ENCODE measurements around the gene PYY. TPM values are rescaled to one million over a fixed set of nuclear protein-coding genes. Genes with fewer than 3 reads are reported as not detected.
"Not testable (repeated sequence)": the region's sequence is repeated elsewhere in the genome, so short reads cannot be mapped to it uniquely, and the experiment has no call there.

Gene PYY
- total RNA-seq, 4 donors from 2014 or later, result not detected

DNA sequence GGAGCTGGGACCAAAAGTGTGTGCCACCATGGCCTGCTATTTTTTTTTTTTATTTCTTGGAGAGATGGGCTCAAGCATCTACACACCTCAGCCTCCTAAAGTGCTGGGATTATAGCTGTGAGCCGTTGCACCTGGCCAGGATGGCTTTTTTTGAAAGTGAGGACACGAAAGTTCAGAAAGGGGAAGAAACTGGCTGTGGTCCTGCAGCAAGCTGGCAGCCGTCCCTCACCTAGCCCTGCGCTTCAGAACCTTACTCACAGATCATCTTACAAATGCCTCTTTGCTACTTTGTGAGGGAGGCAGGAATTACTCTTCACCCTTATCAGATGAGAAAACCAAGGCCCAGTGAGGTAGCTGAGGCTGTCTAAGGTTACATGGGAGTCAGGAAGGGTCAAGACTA, 7.0 kb downstream of the PYY start:
- TF ChIP-seq, protein P1, sequence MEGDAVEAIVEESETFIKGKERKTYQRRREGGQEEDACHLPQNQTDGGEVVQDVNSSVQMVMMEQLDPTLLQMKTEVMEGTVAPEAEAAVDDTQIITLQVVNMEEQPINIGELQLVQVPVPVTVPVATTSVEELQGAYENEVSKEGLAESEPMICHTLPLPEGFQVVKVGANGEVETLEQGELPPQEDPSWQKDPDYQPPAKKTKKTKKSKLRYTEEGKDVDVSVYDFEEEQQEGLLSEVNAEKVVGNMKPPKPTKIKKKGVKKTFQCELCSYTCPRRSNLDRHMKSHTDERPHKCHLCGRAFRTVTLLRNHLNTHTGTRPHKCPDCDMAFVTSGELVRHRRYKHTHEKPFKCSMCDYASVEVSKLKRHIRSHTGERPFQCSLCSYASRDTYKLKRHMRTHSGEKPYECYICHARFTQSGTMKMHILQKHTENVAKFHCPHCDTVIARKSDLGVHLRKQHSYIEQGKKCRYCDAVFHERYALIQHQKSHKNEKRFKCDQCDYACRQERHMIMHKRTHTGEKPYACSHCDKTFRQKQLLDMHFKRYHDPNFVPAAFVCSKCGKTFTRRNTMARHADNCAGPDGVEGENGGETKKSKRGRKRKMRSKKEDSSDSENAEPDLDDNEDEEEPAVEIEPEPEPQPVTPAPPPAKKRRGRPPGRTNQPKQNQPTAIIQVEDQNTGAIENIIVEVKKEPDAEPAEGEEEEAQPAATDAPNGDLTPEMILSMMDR (IDR thresholded peaks at IDR 0.05), result no peak
- no peak for DNase-seq (ENCODE audit: low spot score)
- ATAC-seq (ENCODE audit: low FRiP score), result no peak

GRCh38 chr17:43945074-43945829, 8.5 kb downstream of the PYY start:
- no peak for ATAC-seq (ENCODE audit: low FRiP score)
- DNase-seq (ENCODE audit: low spot score), result no peak
- TF ChIP-seq, protein P1 (IDR thresholded peaks at IDR 0.05), result no peak

- ATAC-seq (ENCODE audit: low FRiP score) (no peak), DNase-seq (ENCODE audit: low spot score) (no peak)
- TF ChIP-seq, protein P1 (IDR thresholded peaks at IDR 0.05), result no peak
These were observed 11.6 kb downstream of the PYY start, which contains the start of gene PPY for GRCh38 chr17:43942051-43942685. TSS of gene PPY (minus strand) at chr17:43942476. CDS start at chr17:43941654, 822 bp downstream.

GRCh38 chr17:43940630-43941029, 13.1 kb downstream of the PYY start:
- TF ChIP-seq, protein P1 (IDR thresholded peaks at IDR 0.05), result no peak
- ATAC-seq (ENCODE audit: low FRiP score), result no peak
- DNase-seq (ENCODE audit: low spot score), result no peak

GRCh38 chr17:43939886-43940285, 13.9 kb downstream of the PYY start:
- ATAC-seq (ENCODE audit: low FRiP score), result no peak
- no peak for DNase-seq (ENCODE audit: low spot score)
- TF ChIP-seq, protein P1 (IDR thresholded peaks at IDR 0.05), result no peak

DNA sequence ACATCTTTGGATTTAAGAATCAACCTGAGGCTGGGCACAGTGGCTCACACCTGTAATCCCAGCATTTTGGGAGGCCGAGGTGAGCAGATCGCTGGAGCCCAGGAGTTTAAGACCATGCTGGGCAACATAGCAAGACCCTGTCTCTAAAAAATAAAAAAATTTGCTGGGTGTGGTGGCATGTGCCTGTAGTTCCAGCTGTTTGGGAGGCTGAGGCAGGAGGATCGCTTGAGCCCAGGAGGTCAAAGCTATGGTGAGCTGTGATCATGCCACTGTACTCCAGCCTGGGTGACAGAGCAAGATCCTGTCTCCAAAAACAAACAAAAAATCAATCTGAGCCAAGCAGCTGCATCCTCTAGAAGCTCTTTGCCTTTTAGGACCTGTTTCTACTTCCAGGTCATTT, 14.3 kb downstream of the PYY start:
- DNase-seq (ENCODE audit: low spot score), result not testable (repeated sequence)

GRCh38 chr17:43938838-43939182, 14.9 kb downstream of the PYY start:
- TF ChIP-seq, protein P1 (IDR thresholded peaks at IDR 0.05), result no peak
- ATAC-seq (ENCODE audit: low FRiP score) (no peak), DNase-seq (ENCODE audit: low spot score) (no peak)

More for the DNA sequence above, 14.3 kb downstream of the PYY start:
- ATAC-seq (ENCODE audit: low FRiP score), result not testable (repeated sequence)

Data from omental fat pad (tissue), 4 donors.